HepG2 (cell line): Measurements from ENCODE around the gene CA11.
"Not testable (repeated sequence)": the region's sequence is repeated elsewhere in the genome, so short reads cannot be mapped to it uniquely, and the experiment has no call there.

Source experiments
- ATF2 ChIP-seq: sonication (generic); formaldehyde crosslinking; IDR thresholded peaks from 2 replicates; pipeline ENCODE4 v1.4.0; 2020; ENCODE audit warnings: missing genetic modification reagents
- CTCF ChIP-seq: sonication (generic); formaldehyde crosslinking; IDR thresholded peaks from 2 replicates; pipeline ENCODE4 v1.5.0; 2020; ENCODE audit warnings: mild to moderate bottlenecking, missing genetic modification reagents, moderate library complexity
- FOXJ3 ChIP-seq: sonication (generic); formaldehyde crosslinking; IDR thresholded peaks from 2 replicates; pipeline ENCODE4 v1.4.0; 2020; ENCODE audit warnings: missing genetic modification reagents, mild to moderate bottlenecking, borderline replicate concordance
- KLF11 ChIP-seq: IDR thresholded peaks from 2 replicates; pipeline ENCODE4 v1.6.1; 2016; ENCODE audit warnings: missing compliant biosample characterization
- MEIS1 ChIP-seq: sonication (generic); formaldehyde crosslinking; IDR thresholded peaks from 2 replicates; pipeline ENCODE4 v1.9.0; 2021; ENCODE audit warnings: mild to moderate bottlenecking, missing genetic modification reagents, moderate library complexity, borderline replicate concordance
- PRPF4 ChIP-seq: fragments of 200-400 bp; formaldehyde crosslinking; IDR thresholded peaks from 2 replicates; pipeline ENCODE4 v1.6.1; 2016; ENCODE audit warnings: low read length, low read depth; ENCODE audit not compliant: poor library complexity, severe bottlenecking
- USF2 ChIP-seq, 2 experiments: sonication (generic) in 1 of 2; formaldehyde crosslinking in 1 of 2; IDR thresholded peaks; 2 replicates each; pipeline versions ENCODE4 v1.5.1 to v1.6.1; 2011 to 2020; ENCODE audit warnings: borderline replicate concordance in 1 of 2, low read depth in 1 of 2, low read length in 1 of 2, mild to moderate bottlenecking in 1 of 2, missing genetic modification reagents in 1 of 2, moderate library complexity in 1 of 2

GRCh38 chr19:48632286-48632685 lies 13.7 kb downstream of the CA11 start:
- TF ChIP-seq PRPF4; KLF11 (CRISPR knock-in tag); USF2 (IDR thresholded peaks at IDR 0.05; ENCODE audit: low read depth, low read length); USF2 (CRISPR knock-in tag; IDR thresholded peaks at IDR 0.05; ENCODE audit: borderline replicate concordance); CTCF; ATF2; MEIS1 (CRISPR knock-in tag); FOXJ3: not testable (repeated sequence)
